Measurements from ENCODE around the gene CLNK. TPM values are rescaled to one million over a fixed set of nuclear protein-coding genes. Genes with fewer than 3 reads are reported as not detected.
A peak's percentile ranks its signal among the peaks of the same experiment; 100 is the strongest.

The CLNK gene
- total RNA-seq, 1 donor from 2014 or later, result 0.14 TPM

GRCh38 chr4:10612476-10612875, 72.1 kb downstream of the CLNK start:
- no peak for DNase-seq (ENCODE audit: low spot score)

- DNase-seq (ENCODE audit: low spot score), result peak; percentile 46
Observed at GRCh38 chr4:10611673-10612072, 72.9 kb downstream of the CLNK start.

GRCh38 chr4:10608501-10609219, 75.9 kb downstream of the CLNK start:
- DNase-seq (ENCODE audit: low spot score), result no peak

DNA sequence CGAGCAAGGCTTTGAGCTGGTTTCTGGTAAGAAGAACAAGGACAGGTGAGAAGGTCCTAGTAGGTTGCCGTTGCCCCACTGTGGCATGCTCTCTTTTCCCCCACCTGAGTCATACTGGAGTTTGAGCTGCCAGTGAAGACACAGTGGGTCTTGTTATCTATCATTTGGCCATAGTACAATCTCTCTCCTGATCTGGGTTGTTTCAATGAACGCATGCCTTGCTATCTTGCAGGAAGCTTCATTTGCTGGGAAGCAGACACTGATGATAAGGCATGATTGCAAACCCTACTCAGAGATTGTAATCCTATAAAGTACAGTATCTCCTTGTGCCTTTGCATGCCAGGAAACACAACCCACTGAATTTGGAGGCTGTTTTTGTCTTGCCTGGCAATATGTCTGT, 77.4 kb downstream of the CLNK start:
- no peak for DNase-seq (ENCODE audit: low spot score)

GRCh38 chr4:10606483-10607155, 77.9 kb downstream of the CLNK start:
- DNase-seq (ENCODE audit: low spot score), result no peak

GRCh38 chr4:10605746-10606482, 78.7 kb downstream of the CLNK start:
- no peak for DNase-seq (ENCODE audit: low spot score)

GRCh38 chr4:10605031-10605430, 79.5 kb downstream of the CLNK start:
- DNase-seq (ENCODE audit: low spot score), result no peak

DNA sequence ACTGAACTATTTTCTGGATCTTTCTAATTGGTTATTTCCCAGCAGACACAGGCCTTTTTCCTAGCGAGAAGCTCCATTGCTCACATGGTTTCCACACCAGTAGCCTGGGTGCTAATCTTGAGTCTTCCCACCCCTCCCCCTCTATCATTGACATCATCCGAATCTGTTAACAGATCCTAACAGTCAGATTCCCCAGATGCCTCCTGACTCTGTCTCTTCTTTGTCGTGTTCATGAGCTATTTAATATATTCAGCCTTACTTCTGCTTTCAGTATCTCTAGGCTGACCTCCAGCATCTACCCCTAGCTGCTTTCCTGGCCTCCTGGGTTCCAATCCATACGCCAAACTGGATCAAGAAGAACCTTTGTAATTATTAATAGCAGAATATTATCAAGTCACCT, 85.0 kb downstream of the CLNK start:
- DNase-seq (ENCODE audit: low spot score), result no peak

DNA sequence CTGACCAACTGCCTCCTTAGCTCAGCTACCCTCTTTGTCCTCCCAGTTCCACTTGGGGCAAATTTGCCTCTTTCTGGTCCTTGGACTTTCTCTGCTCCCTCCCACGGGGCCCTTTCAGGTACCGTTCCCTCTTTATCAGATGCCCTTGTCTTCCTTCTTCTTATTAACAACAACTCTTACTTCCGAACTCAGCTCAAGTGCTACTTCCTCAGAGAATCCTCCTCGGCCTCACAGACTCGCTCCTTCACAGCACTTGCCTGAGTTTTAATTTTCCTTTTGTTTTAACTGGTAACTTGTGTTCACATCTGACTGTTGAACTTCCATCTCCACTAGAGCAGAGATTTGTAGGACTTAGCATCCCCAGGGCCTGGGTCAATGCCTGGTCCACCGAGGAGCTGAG, 85.7 kb downstream of the CLNK start:
- DNase-seq (ENCODE audit: low spot score), result no peak

- DNase-seq (ENCODE audit: low spot score), result no peak
Observed at GRCh38 chr4:10596586-10597290, 87.8 kb downstream of the CLNK start.

DNA sequence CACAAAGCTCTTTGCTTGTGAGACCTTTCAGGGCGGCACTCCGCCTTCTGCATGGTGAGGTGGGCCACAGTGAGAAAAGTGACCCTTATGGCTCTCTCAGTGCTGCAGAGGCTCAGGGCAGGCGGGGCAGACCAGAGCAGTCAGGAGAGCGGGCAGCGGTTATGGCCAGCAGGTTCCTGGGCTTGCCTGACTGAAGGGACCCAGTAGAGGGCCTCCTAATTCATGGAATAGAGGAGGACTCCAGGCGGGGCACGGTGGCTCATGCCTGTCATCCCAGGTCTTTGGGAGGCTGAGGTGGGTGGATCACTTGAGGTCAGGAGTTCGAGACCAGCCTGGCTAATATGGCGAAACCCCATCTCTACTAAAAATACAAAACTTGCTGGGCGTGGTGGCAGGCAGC, 91.4 kb downstream of the CLNK start:
- no peak for DNase-seq (ENCODE audit: low spot score)

DNA sequence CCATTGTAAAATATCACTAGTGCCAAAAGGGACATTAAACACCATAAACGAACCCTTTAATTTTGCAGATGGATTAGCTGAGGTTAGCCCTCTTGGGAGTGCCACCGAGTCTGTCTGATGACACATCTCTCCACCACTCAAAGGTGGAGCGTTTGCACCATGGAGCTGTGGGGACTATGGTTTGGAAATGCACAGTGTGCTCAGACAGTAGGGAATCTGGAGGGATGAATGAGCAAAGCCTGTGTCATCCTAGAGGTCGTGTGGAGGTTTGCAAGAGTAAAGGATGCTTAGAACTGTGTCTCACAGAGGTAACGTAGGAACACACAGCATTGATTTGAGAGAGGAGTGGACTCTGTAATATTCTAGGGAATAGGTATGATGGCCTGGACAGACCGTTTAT, 93.7 kb downstream of the CLNK start:
- no peak for DNase-seq (ENCODE audit: low spot score)

DNA sequence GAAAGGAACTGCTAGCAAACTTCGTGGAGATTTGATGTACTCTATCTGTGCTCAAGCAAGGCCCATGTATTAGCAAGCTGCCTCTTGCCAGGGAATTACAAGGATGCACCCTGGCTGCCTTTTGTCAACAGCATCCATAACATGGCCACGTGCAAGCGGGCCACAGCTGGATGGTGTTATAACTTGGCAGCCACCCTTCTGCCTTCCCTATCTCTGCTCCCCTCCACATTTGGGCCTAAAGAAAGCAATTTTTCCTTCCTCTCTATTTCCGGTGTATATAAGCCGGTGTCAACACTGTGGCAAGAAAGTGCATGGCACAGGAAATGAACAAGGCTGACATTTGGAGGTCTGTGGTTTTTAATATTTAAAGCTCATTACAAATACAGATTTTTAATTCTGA, 94.8 kb downstream of the CLNK start:
- DNase-seq (ENCODE audit: low spot score), result no peak

- DNase-seq (ENCODE audit: low spot score), result no peak
Observed at GRCh38 chr4:10589321-10589720, 95.2 kb downstream of the CLNK start.

- DNase-seq (ENCODE audit: low spot score), result no peak
Observed at GRCh38 chr4:10587697-10588096, 96.9 kb downstream of the CLNK start.

DNA sequence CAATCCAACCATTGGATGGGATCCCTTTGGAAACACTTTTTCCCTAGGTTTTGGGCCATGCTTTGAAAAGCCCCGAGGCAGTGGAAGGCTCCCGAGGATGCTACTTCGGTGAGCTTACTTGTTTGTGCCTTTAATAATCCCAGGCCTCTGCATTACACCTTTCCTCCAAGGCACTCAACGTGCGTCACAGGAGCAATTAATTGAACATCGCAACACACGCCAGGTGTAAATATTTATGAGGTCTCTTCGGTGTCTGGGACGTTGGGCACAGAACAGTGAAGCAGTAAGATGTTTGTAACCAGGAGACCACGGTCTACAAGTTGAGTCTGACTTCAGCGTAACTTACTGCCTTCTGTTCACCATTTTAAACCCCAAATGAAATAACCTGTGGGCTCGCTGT, 97.3 kb downstream of the CLNK start:
- DNase-seq (ENCODE audit: low spot score), result no peak

DNA sequence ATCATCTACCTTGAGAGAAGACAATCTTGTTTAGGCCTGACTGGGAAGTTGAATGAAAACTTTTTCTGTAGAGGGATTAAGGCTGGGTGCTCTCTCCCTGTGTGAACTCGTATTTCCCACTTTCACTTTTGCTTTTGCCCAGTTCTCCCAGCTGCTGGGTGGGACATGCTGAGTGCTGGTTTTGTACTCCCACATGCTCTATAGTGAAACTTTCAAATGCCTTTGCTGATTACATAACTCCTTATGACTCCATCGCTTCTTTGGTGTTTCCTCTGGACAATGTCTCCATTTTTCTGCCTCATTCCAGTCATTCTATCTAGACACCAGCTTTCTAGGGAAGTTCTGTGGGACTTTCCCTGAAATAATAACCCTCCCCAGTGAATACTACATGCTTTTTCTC, 100.5 kb downstream of the CLNK start:
- peak; percentile 19 for DNase-seq (ENCODE audit: low spot score)

DNA sequence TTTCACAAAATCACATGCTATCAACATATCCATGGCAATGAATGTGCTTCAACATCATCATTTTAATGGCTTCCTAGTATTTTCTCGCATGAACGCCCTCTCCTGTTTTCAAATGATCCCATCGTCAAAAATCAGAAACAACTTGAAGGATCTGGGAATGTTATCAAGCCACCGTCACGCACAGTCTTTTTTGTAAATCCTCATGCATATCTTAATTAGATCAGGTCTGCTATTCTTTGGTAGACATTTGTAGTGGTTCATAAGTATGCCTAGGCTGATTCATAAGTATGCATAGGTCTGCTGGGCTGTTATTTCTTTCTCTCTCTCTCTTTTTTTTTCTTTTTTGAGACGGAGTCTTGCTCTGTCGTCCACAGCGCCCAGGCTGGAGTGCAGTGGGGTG, 101.6 kb downstream of the CLNK start:
- no peak for DNase-seq (ENCODE audit: low spot score)

DNA sequence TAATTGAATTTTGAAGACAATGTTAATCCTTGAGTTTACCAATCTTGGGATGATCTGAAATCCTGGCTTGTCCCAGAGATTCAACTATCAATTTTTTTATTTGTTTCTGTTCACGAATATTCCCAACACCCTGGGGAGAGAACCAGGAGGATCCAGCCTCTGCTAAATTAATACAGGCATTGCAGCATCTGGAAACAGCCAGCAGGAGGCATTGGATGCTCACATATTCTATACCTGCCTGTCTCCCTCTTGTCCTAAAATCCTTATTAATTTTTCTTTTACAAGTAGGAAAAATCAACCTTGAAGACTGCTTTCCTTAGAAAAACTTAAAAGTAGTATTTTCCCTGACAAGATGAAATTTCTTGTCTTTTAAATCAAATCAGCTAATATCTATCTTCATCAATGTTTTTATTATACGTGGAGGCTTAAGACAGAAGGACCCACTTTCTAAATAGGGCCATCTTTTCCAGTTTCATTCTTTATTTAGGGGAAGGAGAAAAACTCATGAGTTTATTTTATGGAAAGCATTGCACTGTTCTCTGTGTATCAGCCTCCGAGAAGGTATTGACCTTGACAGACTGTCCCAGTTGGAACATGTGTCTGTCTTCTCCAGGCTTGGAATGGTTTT, 102.4 kb downstream of the CLNK start:
- DNase-seq (ENCODE audit: low spot score), result peak; percentile 32

- DNase-seq (ENCODE audit: low spot score), result no peak
Observed at GRCh38 chr4:10581022-10581421, 103.5 kb downstream of the CLNK start.

DNA sequence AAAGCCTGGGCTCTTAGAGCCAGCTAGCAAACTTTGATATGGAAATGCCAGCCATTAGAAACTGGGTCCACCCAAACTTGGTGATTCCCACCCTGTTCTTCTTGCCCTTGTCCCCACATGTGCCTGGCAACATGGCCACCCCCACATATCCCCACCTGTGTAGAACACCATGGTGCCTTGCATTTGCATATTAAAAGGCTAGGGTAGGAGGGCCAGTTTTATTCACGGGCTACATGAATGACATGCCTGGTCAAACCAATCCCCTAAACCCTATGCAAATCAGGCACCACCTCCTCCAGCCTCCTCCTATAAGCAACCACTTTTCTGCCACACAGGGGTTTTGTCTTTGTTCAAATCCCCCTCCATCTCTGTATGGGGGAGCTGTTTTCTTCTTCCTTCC, 104.9 kb downstream of the CLNK start:
- DNase-seq (ENCODE audit: low spot score), result no peak

Data from mucosa of gallbladder (tissue), 1 donor.